ENCODE measurements around the gene HOXB3.

DNA sequence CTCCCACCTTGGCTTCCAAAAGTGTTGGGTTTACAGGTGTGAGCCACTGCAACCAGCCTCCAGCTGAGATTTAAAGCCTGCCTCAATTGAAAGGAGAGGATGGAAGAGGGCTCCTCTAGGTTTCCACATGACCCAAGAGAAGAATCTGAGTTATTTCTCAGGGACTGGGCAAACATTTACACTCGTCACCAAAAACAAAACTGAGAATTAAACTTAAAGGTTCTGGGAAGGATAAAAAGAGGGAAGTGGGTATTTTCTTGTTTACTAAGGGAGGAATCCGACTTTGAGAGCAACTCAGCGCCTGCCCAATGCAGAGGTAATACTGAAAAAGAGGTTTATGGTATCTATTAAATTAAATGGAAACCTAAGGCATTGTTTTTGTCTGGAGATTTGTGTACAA, 72.6 kb downstream of the HOXB3 start:
- TF ChIP-seq, protein P1, sequence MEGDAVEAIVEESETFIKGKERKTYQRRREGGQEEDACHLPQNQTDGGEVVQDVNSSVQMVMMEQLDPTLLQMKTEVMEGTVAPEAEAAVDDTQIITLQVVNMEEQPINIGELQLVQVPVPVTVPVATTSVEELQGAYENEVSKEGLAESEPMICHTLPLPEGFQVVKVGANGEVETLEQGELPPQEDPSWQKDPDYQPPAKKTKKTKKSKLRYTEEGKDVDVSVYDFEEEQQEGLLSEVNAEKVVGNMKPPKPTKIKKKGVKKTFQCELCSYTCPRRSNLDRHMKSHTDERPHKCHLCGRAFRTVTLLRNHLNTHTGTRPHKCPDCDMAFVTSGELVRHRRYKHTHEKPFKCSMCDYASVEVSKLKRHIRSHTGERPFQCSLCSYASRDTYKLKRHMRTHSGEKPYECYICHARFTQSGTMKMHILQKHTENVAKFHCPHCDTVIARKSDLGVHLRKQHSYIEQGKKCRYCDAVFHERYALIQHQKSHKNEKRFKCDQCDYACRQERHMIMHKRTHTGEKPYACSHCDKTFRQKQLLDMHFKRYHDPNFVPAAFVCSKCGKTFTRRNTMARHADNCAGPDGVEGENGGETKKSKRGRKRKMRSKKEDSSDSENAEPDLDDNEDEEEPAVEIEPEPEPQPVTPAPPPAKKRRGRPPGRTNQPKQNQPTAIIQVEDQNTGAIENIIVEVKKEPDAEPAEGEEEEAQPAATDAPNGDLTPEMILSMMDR (optimal IDR thresholded peaks at IDR 0.05 in 1 of 3, IDR thresholded peaks at IDR 0.05 in 1 of 3, conservative IDR thresholded peaks at IDR 0.05 in 1 of 3; ENCODE audit: extremely low read depth in 1 of 3, insufficient read depth in 2 of 3, low read length in 3 of 3) = no peak
- TF ChIP-seq EZH2 (IDR thresholded peaks at IDR 0.05; ENCODE audit: low read length) = no peak
